DMS 273 (cell line): ENCODE measurements around the gene ATG4C.
"Not testable (repeated sequence)": the region's sequence is repeated elsewhere in the genome, so short reads cannot be mapped to it uniquely, and the experiment has no call there.

Source experiments
- DNase-seq: peaks from one replicate; lab custom pipeline; 2025; ENCODE audit not compliant: unreplicated experiment; lab: John Stamatoyannopoulos, UW

ATG4C gene

DNA sequence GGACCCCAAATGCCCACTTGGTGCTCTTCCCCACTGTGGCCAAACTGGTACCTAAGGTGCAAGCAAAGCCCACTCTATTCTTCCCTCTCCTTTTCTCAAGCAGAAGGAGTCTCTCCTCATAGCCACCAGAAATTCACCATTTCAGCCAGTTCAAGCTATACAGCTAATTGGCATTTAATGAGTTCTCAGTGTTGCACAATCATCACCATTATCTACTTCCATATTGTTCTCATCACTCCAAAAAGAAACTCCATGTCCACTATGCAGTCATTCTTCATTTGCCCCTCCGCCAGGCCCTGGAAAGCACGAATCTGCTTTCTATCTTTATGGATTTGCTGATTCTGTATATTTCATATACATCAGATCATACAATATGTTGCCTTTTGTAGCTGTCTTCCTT, 9.9 kb upstream of the ATG4C start:
- DNase-seq = no peak

GRCh38 chr1:62774971-62775595, 8.8 kb upstream of the ATG4C start:
- DNase-seq = no peak

DNA sequence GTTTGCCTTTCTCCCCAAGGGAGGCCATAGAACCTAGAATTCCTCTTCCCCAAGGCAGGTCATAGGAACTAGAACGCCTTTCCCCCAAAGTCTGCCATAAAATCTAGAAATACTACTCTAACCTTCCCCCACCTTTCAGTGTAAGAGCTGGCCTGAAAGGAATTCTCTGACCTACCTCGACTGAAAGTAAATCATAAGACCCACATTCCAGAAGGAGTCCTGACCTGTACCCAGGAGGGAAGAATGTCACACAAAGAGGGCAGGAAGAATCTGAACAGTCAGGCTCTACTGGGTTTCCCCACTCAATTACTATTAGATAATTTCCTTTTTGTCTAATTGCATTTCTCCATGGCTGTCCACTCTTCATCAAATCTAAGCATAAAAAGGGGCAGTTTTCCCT, 5.7 kb upstream of the ATG4C start:
- no peak for DNase-seq

GRCh38 chr1:62781841-62782543, 1.9 kb upstream of the ATG4C start:
- DNase-seq = no peak

- DNase-seq = not testable (repeated sequence)
Observed at GRCh38 chr1:62782544-62783212, 1.3 kb upstream of the ATG4C start.

- DNase-seq = peak; percentile 47
Observed at GRCh38 chr1:62784509-62785365, 805 bp downstream of the ATG4C start.

GRCh38 chr1:62790716-62791115, 6.8 kb downstream of the ATG4C start:
- DNase-seq = no peak

GRCh38 chr1:62794053-62794452, 10.1 kb downstream of the ATG4C start:
- no peak for DNase-seq

DNA sequence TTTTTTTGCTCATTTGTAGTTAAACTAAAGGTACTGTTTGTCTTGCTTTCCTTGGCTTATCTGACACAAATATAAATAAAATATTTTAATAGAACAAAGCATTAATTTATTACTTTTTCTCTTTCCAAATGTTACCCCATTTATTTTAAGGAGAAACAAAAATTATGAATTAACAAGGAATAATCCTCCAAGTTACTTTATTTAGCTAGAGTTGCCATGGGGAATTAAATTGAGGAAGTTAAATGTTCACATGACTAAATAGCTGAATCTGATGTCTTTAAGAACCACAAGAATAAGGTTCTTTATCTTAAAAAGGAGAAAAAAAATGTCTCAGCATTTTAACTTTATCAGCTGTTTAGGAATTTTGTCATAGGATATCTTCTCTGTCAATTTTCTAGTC, 12.3 kb downstream of the ATG4C start:
- DNase-seq = no peak

DNA sequence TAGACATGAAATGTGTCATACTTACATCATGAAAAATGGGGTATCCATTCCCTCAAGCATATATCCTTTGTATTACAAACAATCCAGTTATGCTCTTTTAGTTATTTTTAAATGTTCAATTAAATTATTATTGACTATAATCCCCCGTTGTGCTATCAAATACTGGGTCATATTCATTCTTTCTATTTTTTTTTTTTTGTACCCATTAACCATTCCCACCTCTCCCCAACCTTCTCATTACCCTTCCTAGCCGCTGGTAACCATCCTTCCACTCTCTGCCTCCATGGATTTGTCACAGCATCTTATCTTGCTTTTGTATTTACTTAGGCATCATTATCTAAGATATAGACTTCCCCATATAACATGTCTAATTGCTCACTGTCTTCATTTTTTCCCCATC, 15.8 kb downstream of the ATG4C start:
- no peak for DNase-seq

DNA sequence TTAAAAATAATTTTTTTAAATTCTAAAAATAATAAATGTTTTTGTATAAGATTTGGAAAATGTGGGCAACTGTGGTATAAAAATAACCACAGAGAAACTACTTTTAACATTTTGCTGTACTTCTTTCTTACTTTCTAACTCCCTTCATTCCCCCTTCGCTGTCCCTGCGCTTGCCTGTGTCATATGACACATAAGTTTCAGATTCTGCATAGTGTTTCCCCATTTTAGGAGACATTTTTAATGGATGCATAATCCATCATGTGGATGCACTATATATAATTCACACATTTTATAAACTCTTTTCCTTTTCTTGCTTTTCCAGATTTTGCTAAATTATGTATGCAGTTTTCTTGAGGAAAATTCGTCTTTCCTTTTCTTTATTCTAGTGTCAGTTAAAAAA, 16.3 kb downstream of the ATG4C start:
- no peak for DNase-seq

GRCh38 chr1:62800825-62801306, 16.9 kb downstream of the ATG4C start:
- DNase-seq = peak; percentile 2

DNA sequence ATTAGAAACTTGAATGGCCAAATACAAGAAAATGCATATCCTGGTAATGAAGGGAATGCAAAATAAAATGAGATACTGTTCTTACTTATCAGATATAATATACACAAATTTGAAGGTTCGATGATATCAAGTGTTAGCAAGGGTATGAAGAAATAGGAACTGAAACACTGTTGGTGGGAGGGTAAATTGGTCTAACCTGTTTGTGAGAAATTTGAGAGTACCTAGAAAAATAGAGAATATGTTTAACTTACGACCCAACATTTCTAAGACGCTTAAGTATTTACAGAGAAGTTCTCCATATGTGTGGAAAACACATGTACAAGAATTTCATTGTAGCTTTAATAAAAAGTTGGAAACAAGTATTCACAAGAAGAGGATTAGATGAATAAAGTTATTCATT, 25.9 kb downstream of the ATG4C start:
- DNase-seq = no peak

DNA sequence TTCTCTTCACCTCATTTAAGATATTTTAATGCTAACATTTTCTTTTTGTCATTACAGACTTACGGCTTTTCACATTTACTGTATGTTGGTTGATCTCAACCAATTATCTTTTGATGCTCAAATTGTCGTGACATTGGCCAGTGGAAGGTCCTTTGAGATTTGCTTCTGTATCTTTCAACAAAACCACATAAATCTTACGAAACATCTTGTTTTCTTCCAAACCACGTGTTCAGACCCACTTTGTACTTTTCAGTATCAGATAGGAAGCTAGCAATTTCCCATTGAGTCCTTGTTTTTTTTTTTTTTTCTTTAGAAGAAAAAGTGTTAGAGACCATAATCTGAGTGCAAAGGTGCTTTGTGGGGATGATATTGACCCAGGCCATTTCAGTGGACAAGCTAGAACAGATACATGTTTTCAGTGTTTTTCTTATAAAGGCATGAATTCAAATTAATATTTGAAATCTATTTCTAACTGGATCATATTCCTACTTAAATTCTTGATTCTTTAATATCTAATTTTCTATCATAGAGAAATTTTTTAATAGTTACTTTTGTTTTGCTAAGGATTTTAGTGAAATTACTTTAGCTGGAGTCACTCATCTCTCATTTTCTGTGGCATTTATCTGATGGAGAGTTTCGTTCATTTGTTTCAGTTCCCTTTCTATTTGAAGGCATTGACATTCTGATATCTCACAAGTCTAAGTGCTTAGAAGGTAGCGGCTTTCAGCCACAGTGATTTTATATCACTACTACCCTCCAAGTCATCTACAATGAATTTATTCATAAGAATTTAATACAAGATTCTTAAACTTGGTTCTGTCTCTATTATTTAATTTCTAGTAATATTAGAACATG, 26.7 kb downstream of the ATG4C start:
- no peak for DNase-seq

DNA sequence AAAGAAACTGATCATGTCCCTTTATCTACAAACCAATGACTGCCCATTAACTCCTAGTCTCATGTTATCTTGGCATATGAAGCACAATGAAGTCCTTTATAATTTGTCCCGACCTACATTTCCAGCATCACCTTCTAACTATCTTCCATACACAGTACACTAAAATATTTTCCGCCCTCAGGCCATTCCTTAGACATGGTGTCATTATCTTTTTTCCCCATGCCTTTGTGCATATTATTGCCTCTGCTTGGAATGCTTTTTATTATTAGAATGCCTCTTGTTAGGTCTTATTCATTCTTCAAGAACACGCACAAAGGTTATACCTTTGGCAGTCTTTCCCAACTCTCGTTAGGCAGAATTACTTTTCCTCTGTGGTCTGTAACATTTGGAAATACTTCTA, 39.6 kb downstream of the ATG4C start:
- DNase-seq = no peak

- DNase-seq = no peak
Observed at GRCh38 chr1:62826901-62827300, 43.0 kb downstream of the ATG4C start.

DNA sequence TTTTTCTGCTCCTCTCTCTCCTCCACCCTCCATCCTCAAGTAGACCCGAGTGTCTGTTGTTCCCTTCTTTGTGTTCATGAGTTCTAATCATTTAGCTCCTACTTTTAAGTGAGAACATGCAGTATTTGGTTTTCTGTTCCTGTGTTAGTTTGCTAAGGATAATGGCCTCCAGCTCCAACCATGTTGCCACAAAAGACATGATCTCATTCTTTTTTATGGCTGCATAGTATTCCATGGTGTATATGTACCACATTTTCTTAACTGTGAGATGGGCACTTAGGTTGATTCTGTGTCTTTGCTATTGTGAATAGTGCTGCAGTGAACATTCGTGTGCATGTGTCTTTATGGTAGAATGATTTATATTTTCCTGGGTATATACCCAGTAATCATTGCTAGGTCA, 43.9 kb downstream of the ATG4C start:
- DNase-seq = not testable (repeated sequence)

- no peak for DNase-seq
Observed at GRCh38 chr1:62832276-62832675, 48.3 kb downstream of the ATG4C start.

GRCh38 chr1:62833529-62833928, 49.6 kb downstream of the ATG4C start:
- DNase-seq = no peak

GRCh38 chr1:62834400-62834961, 50.5 kb downstream of the ATG4C start:
- DNase-seq = no peak
